Measurements from ENCODE around the gene FHOD3.

DNA sequence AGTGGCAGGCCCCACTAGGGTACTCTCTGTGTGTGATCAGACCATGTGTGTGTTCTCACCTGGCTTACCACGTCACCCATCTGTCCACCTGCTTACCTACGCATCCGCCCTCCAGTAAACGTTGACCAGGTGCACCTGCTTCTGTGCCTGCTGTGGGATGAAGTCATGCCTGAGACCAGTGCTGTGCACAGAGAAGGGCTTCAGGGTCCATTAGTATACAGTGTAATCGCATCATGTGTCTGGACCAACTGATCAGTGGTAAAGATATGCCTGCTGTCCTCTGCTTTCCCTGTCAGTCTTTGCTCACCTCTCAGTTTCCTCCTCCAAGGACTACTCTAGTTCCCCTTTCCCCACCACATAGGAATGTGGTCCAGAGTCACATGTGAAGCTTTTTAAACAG is 109.3 kb downstream of the FHOD3 start:
- peak; percentile 93 for TF ChIP-seq GATA2 (IDR thresholded peaks at IDR 0.05; ENCODE audit: low read depth, low read length)
- TF ChIP-seq GATA3 (IDR thresholded peaks at IDR 0.05; ENCODE audit: low read depth, low read length): peak; percentile 78

Data from SH-SY5Y (cell line).